ENCODE results near the gene ELK4. TPM values are rescaled to one million over a fixed set of nuclear protein-coding genes. Genes with fewer than 3 reads are reported as not detected.
A peak's percentile ranks its signal among the peaks of the same experiment; 100 is the strongest.

ELK4 gene
- total and polyA plus RNA-seq, 2 experiments from 2014 or later = 5.1 to 19.7 TPM

DNA sequence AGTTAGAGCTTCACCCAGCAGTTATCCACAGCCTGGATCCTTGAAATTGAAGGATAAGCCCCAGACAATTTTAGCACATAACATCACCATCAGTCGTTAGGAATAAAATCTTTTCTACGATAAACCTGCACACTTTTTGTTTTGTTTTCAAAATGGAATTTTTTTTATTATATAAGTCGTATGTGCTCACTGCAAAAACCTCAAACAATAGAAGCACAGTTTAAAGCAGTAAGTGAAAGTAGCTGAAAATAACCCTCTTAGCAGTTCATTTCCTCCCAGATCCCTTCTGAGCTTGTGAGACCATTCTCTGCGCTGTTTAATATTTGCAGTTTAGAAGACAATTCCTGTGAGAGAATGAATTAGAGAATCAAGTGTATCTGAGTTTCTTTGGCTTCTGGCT lies 38.3 kb downstream of the ELK4 start (continued):
- TF ChIP-seq ZNF462 (CRISPR knock-in tag; IDR thresholded peaks at IDR 0.05) = no peak
- no peak for TF ChIP-seq ETS1 (IDR thresholded peaks at IDR 0.05)
- TF ChIP-seq NANOG (IDR thresholded peaks at IDR 0.05; ENCODE audit: borderline replicate concordance) = no peak
- no peak for TF ChIP-seq EZH2 (IDR thresholded peaks at IDR 0.05; ENCODE audit: low read depth, unreplicated experiment)
- no peak for TF ChIP-seq CREB1 (CRISPR knock-in tag; IDR thresholded peaks at IDR 0.05; ENCODE audit: low read depth)
- TF ChIP-seq POLR2AphosphoS5 (IDR thresholded peaks at IDR 0.05; ENCODE audit: low read depth) = no peak

DNA sequence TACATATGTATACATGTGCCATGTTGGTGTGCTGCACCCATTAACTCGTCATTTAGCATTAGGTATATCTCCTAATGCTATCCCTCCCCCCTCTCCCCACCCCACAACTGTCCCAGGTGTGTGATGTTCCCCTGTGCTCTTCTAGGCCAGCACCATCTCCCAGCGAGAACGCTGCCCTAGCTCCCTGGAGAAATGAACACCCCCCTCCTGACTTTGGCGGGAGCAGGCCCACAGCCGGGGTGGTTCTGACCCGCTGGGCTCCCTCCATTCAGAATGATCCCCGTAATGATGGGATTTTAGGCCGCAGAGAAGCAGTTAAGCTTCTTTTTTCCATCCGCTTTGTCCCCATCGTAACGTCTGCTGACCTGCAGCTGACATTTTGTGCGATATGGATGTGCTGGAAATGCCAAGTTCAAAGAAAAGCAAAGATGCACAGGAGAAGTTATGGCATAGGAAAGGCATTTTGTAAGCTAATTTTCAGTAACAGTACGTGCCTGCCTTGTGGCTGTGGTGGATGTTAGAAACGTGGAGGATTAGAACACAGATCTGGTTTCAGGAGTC lies 39.3 kb downstream of the ELK4 start:
- Histone ChIP-seq H3K9me2 (ENCODE audit: insufficient read depth) (no peaks in the 10 kb centered on the region), H4K20me1 (replicated peaks; ENCODE audit: insufficient read depth) (no peaks in the 10 kb centered on the region), H3K27ac (ENCODE audit: low read depth) (no peak overlapping the region), H3K4me1 (ENCODE audit: insufficient read depth) (peaks cover 9% of the 10 kb centered on the region; the same call in 1 of the 2 replicates), H3K4me2 (peak overlapping the region; percentile 76), H2AFZ (peak overlapping the region; percentile 67), H3K27me3 (ENCODE audit: insufficient read depth) (peaks cover 4% of the 10 kb centered on the region; the same call in 1 of the 2 replicates), H3K79me2 (replicated peaks; ENCODE audit: insufficient read depth) (no peaks in the 10 kb centered on the region), H3K36me3 (ENCODE audit: insufficient read depth) (no peaks in the 10 kb centered on the region), H3F3A (replicated peaks; ENCODE audit: low read depth) (no peaks in the 10 kb centered on the region), H3K4me3 (peak overlapping the region; percentile 55; the same call in 1 of the 2 replicates)
- Mint-ChIP-seq H3K27ac (no peak overlapping the region), H3K4me1 (peaks cover 6% of the 10 kb centered on the region; the same call in 2 of the 3 replicates), H3K27me3 (ENCODE audit: insufficient read depth, low read depth, poor library complexity) (peaks cover 2% of the 10 kb centered on the region), H3K36me3 (ENCODE audit: low read depth) (no peaks in the 10 kb centered on the region), H3K9me3 (no peaks in the 10 kb centered on the region), H3K4me3 (peak overlapping the region; percentile 39; the same call in 2 of the 3 replicates)
- no peak for DNase-seq (ENCODE audit: low spot score)
- peak; percentile 56 for ATAC-seq
- TF ChIP-seq CTCF (conservative IDR thresholded peaks at IDR 0.05; ENCODE audit: low read depth in 2 of 2) (no peak), STAT1 (IDR thresholded peaks at IDR 0.05; ENCODE audit: unreplicated experiment) (no peak), EZH2 (IDR thresholded peaks at IDR 0.05; ENCODE audit: low read depth, unreplicated experiment) (no peak), ZNF114 (CRISPR knock-in tag; IDR thresholded peaks at IDR 0.05) (no peak), EZH2phosphoT487 (IDR thresholded peaks at IDR 0.05; ENCODE audit: unreplicated experiment) (no peak), CREB1 (CRISPR knock-in tag; IDR thresholded peaks at IDR 0.05; ENCODE audit: low read depth) (no peak), NANOG (IDR thresholded peaks at IDR 0.05; ENCODE audit: borderline replicate concordance) (no peak), JUNB (IDR thresholded peaks at IDR 0.05; ENCODE audit: unreplicated experiment) (no peak)

Measured in GM23338 (cell line).